Placental pericyte (primary cell): ENCODE results near the gene MRPL54. TPM values are rescaled to one million over a fixed set of nuclear protein-coding genes. Genes with fewer than 3 reads are reported as not detected.

Experiments used
- small RNA-seq: library from RNA; depleted of rRNA; stranded (forward); fragments of <200 nt; gene quantifications from one replicate; pipeline ENCODE3, GENCODE V24; 2012; ENCODE audit warnings: low replicate concordance
- total RNA-seq: library from RNA; depleted of rRNA; stranded (reverse); fragments of >200 nt; gene quantifications from 2 replicates; pipeline ENCODE4 v1.2.3, GENCODE V29; 2012

The MRPL54 gene
- 41.4 and 61.5 TPM in 2 replicates for total RNA-seq

GRCh38 chr19:3762501-3763459 lies at the start of gene MRPL54:
MRPL54 (plus strand) TSS chr19:3762682; CDS start chr19:3762701, 19 bp downstream.

GRCh38 chr19:3761382-3762129 lies 926 bp upstream of the MRPL54 start, which contains the start of gene APBA3:
APBA3 (minus strand) TSS chr19:3761692; CDS start chr19:3760264, 1,428 bp downstream.

GRCh38 chr19:3771906-3772455 lies 9.5 kb downstream of the MRPL54 start, which contains the start of gene RAX2:
RAX2 (minus strand) TSS chr19:3772228; CDS start chr19:3771742, 486 bp downstream.

GRCh38 chr19:3785938-3786824 lies 23.7 kb downstream of the MRPL54 start, which contains the start of gene MATK:
MATK (minus strand) TSS chr19:3786381; CDS start chr19:3785135, 1,246 bp downstream.

Small RNAs within 50 kb of the gene (small RNA-seq; reads per million reads assigned to genes)
- not detected for gene AC005777.1

Other genes starting within 250 kb of the MRPL54 start
- not detected in 2 replicates for gene TEKTIP1, start 223.5 kb upstream of the MRPL54 start, total RNA-seq
- gene MFSD12, start 205.1 kb upstream of the MRPL54 start, total RNA-seq: 122 and 179 TPM in 2 replicates
- gene HMG20B, start 189.7 kb upstream of the MRPL54 start, total RNA-seq: 74.4 and 82.3 TPM in 2 replicates
- under 0.01 and 0.14 TPM in 2 replicates for gene GIPC3, start 177.2 kb upstream of the MRPL54 start, total RNA-seq
- 1.5 and 5.6 TPM in 2 replicates for gene TBXA2R, start 155.8 kb upstream of the MRPL54 start, total RNA-seq
- gene CACTIN, start 135.9 kb upstream of the MRPL54 start, total RNA-seq: 23.6 and 36.8 TPM in 2 replicates
- gene PIP5K1C, start 62.2 kb upstream of the MRPL54 start, total RNA-seq: 27.4 and 46.8 TPM in 2 replicates
- gene TJP3, start 54.3 kb upstream of the MRPL54 start, total RNA-seq: not detected in 2 replicates
- gene APBA3, start 990 bp upstream of the MRPL54 start, total RNA-seq: 24.1 and 27.8 TPM in 2 replicates
- gene RAX2, start 9.5 kb downstream of the MRPL54 start, total RNA-seq: not detected in 2 replicates
- not detected in 2 replicates for gene MATK, start 23.7 kb downstream of the MRPL54 start, total RNA-seq
- gene ZFR2, start 106.4 kb downstream of the MRPL54 start, total RNA-seq: not detected in 2 replicates
- 0.14 TPM in 1 of 2 replicates, not detected in the other for gene ATCAY, start 118.0 kb downstream of the MRPL54 start, total RNA-seq
- gene NMRK2, start 170.4 kb downstream of the MRPL54 start, total RNA-seq: not detected in 2 replicates
- 134 and 187 TPM in 2 replicates for gene DAPK3, start 208.4 kb downstream of the MRPL54 start, total RNA-seq
- gene EEF2, start 222.8 kb downstream of the MRPL54 start, total RNA-seq: 2,308 and 5,096 TPM in 2 replicates
- gene PIAS4, start 245.1 kb downstream of the MRPL54 start, total RNA-seq: 28.2 and 29.9 TPM in 2 replicates